Caco-2 (cell line): ENCODE measurements around the gene TFAP2A. TPM values are rescaled to one million over a fixed set of nuclear protein-coding genes. Genes with fewer than 3 reads are reported as not detected.

Experiments used
- BruUV-seq: library from RNA; stranded (reverse); fragments of 400-500 nt; replicated peaks from 2 replicates; lab custom pipeline; 2021; lab: Mats Ljungman, UMichigan
- CTCF ChIA-PET: fragments of 300-600 bp; sonication (Branson Sonifier 250); formaldehyde crosslinking; loops from one replicate; lab custom pipeline; 2022; ENCODE audit warnings: antibody characterized with exemption; lab: Charles Lee
- POLR2A ChIA-PET: fragments of 300-600 bp; sonication (Branson Sonifier 250); formaldehyde crosslinking; loops from one replicate; lab custom pipeline; 2022; ENCODE audit warnings: antibody characterized with exemption; lab: Charles Lee
- DNase-seq, 2 experiments: peaks; one replicate each; pipeline versions ENCODE4 v3.0.0 to v3.0.0-alpha.2; 2020 to 2022
- H3K27me3 ChIP-seq: replicated peaks from 2 replicates; pipeline ENCODE4 v1.6.0; 2011; ENCODE audit warnings: low read length; ENCODE audit not compliant: control insufficient read depth, insufficient read depth
- H3K36me3 ChIP-seq: 2 replicates; pipeline ENCODE4 v1.5.1; 2011; ENCODE audit warnings: low read length; ENCODE audit not compliant: control insufficient read depth, insufficient read depth
- H3K4me1 ChIP-seq: fragments of 250-450 bp; sonication (Bioruptor Pico); 2 replicates; pipeline ENCODE4 v1.5.1; 2020; ENCODE audit warnings: mild to moderate bottlenecking
- H3K4me3 ChIP-seq: 2 replicates; pipeline ENCODE4 v1.5.1; 2011; ENCODE audit warnings: low read depth, mild to moderate bottlenecking, control low read depth, low read length
- H3K9me3 ChIP-seq: fragments of 250-450 bp; sonication (Bioruptor Pico); 2 replicates; pipeline ENCODE4 v1.5.1; 2020; ENCODE audit warnings: mild to moderate bottlenecking, moderate library complexity
- H3K27ac Mint-ChIP-seq: one replicate; pipeline ENCODE4 v1.8.0; 2022; ENCODE audit warnings: mixed read lengths; ENCODE audit not compliant: unreplicated experiment
- H3K27me3 Mint-ChIP-seq: one replicate; pipeline ENCODE4 v1.8.0; 2022; ENCODE audit warnings: mixed read lengths; ENCODE audit not compliant: insufficient read depth, unreplicated experiment
- H3K36me3 Mint-ChIP-seq: one replicate; pipeline ENCODE4 v1.8.0; 2022; ENCODE audit warnings: mild to moderate bottlenecking, mixed read lengths; ENCODE audit not compliant: insufficient read depth, unreplicated experiment
- H3K4me1 Mint-ChIP-seq: one replicate; pipeline ENCODE4 v1.8.0; 2022; ENCODE audit warnings: low read depth, mixed read lengths; ENCODE audit not compliant: unreplicated experiment
- H3K4me3 Mint-ChIP-seq: one replicate; pipeline ENCODE4 v1.8.0; 2022; ENCODE audit warnings: mild to moderate bottlenecking, moderate library complexity, mixed read lengths; ENCODE audit not compliant: unreplicated experiment
- H3K9me3 Mint-ChIP-seq: one replicate; pipeline ENCODE4 v1.8.0; 2022; ENCODE audit warnings: mixed read lengths; ENCODE audit not compliant: unreplicated experiment
- intact Hi-C: fragments of 100-400 bp; cut with micrococcal nuclease; formaldehyde crosslinking; loops from one replicate; pipeline ENCODE4 v1.10.0; 2022; ENCODE audit not compliant: unreplicated experiment
- total RNA-seq: library from RNA; stranded (reverse); gene quantifications from 2 replicates; pipeline ENCODE4 v1.2.3, GENCODE V29; 2022
- TF ChIP-seq, protein P1 (sequence below), 2 experiments: fragments of 200-600 bp in 1 of 2; IDR thresholded peaks; 1 replicate in 1 of 2; 2 replicates in 1 of 2; pipeline versions ENCODE4 v1.5.1 to v1.8.0; 2011 to 2022; ENCODE audit warnings: antibody characterized with exemption in 1 of 2, control low read depth in 1 of 2, inconsistent platforms in 1 of 2, low read depth in 1 of 2, low read length in 1 of 2, mild to moderate bottlenecking in 1 of 2, moderate library complexity in 1 of 2; ENCODE audit not compliant: insufficient read depth in 1 of 2, severe bottlenecking in 1 of 2, unreplicated experiment in 1 of 2

The TFAP2A gene
- total RNA-seq, 1 experiment from 2014 or later = 6.3 TPM

DNA sequence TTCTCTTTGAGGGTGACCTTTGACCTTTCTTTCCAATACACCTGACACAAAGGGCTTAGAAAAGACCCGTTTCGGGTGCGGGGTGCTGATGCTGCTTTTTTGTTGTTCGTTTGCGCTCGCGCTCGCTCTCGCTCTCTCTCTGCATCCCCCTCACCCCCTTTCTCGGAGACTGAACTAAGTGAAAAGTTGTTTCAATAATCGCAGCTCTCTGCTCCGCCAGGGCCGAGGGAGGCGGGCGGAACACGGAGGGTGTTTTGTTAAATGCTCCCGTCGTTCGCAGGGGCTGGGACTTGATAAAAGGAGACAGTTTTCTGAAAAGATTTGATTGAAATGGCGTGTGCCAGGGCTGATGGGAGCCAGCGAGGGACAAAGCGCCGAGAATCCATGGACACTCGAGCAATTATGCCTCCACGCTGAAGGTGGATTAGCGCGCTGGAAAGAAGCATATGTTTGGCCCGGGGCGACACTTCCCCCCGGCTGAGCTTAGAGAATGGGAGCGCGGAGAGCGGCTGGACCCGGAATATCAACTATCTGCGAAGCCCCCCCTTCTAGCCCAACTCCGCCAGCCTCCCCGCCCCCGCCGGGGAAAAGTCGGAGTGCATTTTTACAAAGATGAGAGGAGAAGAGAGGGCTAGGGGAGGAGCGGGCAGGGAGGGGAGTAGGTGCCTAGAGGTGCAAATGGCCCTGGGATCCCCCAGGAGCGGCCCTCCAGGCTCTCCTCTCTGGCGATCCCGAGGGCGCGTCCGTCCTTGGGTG lies 25.0 kb downstream of the TFAP2A start:
- ChIA-PET POLR2A (no interaction called here), CTCF (no interaction called here)
- Mint-ChIP-seq H3K27ac (no peak overlapping the region), H3K4me1 (no peaks in the 10 kb centered on the region), H3K9me3 (no peaks in the 10 kb centered on the region), H3K27me3 (no peaks in the 10 kb centered on the region), H3K4me3 (no peak overlapping the region), H3K36me3 (no peaks in the 10 kb centered on the region)
- TF ChIP-seq, protein P1, sequence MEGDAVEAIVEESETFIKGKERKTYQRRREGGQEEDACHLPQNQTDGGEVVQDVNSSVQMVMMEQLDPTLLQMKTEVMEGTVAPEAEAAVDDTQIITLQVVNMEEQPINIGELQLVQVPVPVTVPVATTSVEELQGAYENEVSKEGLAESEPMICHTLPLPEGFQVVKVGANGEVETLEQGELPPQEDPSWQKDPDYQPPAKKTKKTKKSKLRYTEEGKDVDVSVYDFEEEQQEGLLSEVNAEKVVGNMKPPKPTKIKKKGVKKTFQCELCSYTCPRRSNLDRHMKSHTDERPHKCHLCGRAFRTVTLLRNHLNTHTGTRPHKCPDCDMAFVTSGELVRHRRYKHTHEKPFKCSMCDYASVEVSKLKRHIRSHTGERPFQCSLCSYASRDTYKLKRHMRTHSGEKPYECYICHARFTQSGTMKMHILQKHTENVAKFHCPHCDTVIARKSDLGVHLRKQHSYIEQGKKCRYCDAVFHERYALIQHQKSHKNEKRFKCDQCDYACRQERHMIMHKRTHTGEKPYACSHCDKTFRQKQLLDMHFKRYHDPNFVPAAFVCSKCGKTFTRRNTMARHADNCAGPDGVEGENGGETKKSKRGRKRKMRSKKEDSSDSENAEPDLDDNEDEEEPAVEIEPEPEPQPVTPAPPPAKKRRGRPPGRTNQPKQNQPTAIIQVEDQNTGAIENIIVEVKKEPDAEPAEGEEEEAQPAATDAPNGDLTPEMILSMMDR (IDR thresholded peaks at IDR 0.05; ENCODE audit: insufficient read depth in 1 of 2, low read depth in 1 of 2, low read length in 1 of 2, severe bottlenecking in 1 of 2, unreplicated experiment in 1 of 2) = no peak
- Histone ChIP-seq H3K36me3 (no peaks in the 10 kb centered on the region), H3K4me3 (no peak overlapping the region), H3K9me3 (no peaks in the 10 kb centered on the region), H3K27me3 (no peaks in the 10 kb centered on the region), H3K4me1 (no peaks in the 10 kb centered on the region)
- intact Hi-C loops = no loop called here
- no peak for DNase-seq
- BruUV-seq = no TSS peak

DNA sequence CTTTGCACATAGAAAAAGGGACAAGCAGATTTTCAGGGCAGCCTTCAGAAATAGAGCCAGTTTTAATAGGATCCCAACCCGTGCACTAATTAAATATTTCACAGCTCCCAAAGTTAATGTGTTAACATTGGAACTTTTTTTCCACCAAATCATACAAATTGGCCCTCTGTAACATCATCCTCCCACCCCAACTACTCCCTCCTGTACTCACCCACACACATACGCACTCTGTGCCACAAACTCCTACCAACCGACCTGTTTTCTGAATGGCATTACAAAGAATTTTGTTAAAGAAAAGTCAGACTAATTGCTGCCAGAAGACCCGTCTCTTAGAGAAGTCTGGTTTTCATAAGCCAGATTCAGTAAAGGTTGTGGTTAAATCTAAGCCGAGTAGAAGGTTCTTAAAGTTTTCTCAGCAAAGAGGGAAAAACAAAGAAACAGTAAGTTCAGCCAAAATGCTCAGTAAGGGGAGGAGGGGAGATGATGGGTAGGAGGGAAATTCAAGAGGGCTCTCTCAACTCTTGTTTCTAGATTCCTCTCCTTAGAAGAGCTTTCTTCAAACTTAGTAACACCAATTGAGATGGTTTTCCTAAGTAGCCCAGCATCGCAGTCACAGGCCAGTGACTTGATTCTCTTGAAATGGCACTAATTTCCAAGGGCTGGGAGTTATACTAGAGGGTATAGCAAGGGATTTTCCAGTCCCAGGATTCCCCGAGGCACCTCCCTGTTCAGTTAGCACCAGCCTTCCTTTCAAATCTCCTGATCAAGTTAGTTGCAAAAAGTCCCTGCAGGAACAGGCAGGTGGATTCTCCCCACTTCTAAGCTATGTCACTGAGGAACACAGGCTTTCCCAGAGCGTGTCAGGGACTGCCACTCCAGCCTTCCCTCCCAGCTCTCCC lies 27.9 kb downstream of the TFAP2A start:
- Histone ChIP-seq H3K36me3 (no peaks in the 10 kb centered on the region), H3K9me3 (no peaks in the 10 kb centered on the region), H3K4me3 (no peak overlapping the region), H3K27me3 (no peaks in the 10 kb centered on the region), H3K4me1 (peaks cover 11% of the 10 kb centered on the region; the same call in 1 of the 2 replicates)
- TF ChIP-seq, protein P1 (IDR thresholded peaks at IDR 0.05; ENCODE audit: insufficient read depth in 1 of 2, low read depth in 1 of 2, low read length in 1 of 2, severe bottlenecking in 1 of 2, unreplicated experiment in 1 of 2) = no peak
- POLR2A ChIA-PET = no interaction called here
- peaks cover 7% of the 10 kb centered on the region for H3K4me1 Mint-ChIP-seq
- intact Hi-C loops = no loop called here
- H3K27me3 Mint-ChIP-seq = no peaks in the 10 kb centered on the region
- H3K27ac Mint-ChIP-seq = no peak overlapping the region
- CTCF ChIA-PET = no interaction called here
- DNase-seq = no peak
- no peaks in the 10 kb centered on the region for H3K36me3 Mint-ChIP-seq
- H3K9me3 Mint-ChIP-seq = no peaks in the 10 kb centered on the region
- no peak overlapping the region for H3K4me3 Mint-ChIP-seq
- no TSS peak for BruUV-seq

DNA sequence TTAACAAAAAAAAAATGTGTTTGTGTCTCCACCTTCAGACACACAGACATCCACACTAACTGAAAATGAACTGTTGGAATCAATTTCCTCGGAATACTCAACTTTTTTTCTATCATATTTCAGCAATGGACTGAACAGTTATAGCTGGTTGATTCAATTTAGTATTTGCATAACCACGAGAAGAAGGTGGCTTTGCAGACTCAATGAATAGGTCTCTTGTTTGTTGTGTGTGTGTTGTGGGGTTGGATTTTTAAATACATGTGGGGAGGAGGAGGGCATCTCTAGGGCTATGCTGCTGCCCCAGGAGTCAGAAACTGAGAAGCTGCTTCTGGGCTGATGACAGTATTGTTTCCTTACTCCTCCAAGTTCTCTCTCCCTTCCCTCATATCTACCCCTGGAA lies 28.7 kb downstream of the TFAP2A start:
- CTCF ChIA-PET = no interaction called here
- TF ChIP-seq, protein P1 (IDR thresholded peaks at IDR 0.05; ENCODE audit: insufficient read depth in 1 of 2, low read depth in 1 of 2, low read length in 1 of 2, severe bottlenecking in 1 of 2, unreplicated experiment in 1 of 2) = no peak
- Mint-ChIP-seq H3K27ac (no peak overlapping the region), H3K4me3 (no peak overlapping the region), H3K27me3 (no peaks in the 10 kb centered on the region), H3K9me3 (no peaks in the 10 kb centered on the region), H3K36me3 (no peaks in the 10 kb centered on the region), H3K4me1 (peaks cover 7% of the 10 kb centered on the region)
- Histone ChIP-seq H3K4me1 (peaks cover 11% of the 10 kb centered on the region; the same call in 1 of the 2 replicates), H3K4me3 (no peak overlapping the region), H3K27me3 (no peaks in the 10 kb centered on the region), H3K9me3 (no peaks in the 10 kb centered on the region), H3K36me3 (no peaks in the 10 kb centered on the region)
- intact Hi-C loops = no loop called here
- no peak for DNase-seq
- no TSS peak for BruUV-seq
- POLR2A ChIA-PET = no interaction called here
